GM12878 (cell line): ENCODE results near the gene ATN1. TPM values are rescaled to one million over a fixed set of nuclear protein-coding genes. Genes with fewer than 3 reads are reported as not detected.

Experiments
- ATAC-seq: fragments of 200-7000 bp; cut with Tn5 transposase; 3 replicates; pipeline ENCODE4 v1.9.1; 2020; ENCODE audit warnings: mild to moderate bottlenecking, moderate library complexity
- BruUV-seq: library from RNA; stranded (reverse); fragments of 400-500 nt; replicated peaks from 2 replicates; lab custom pipeline; 2021; lab: Mats Ljungman, UMichigan
- CTCF ChIA-PET: fragments of 300-600 bp; sonication (Branson Sonifier 250); formaldehyde crosslinking; extraction: SDS; loops from one replicate; lab custom pipeline; 2021; ENCODE audit warnings: inconsistent platforms; lab: Yijun Ruan, JAX
- POLR2A ChIA-PET: fragments of 350-600 bp; formaldehyde crosslinking; extraction: SDS; loops from one replicate; lab custom pipeline; 2021; ENCODE audit warnings: inconsistent platforms; lab: Charles Lee
- RAD21 ChIA-PET: fragments of 300-600 bp; sonication (Branson Sonifier 250); formaldehyde crosslinking; loops from one replicate; lab custom pipeline; 2023; ENCODE audit warnings: antibody characterized with exemption; ENCODE audit not compliant: unreplicated experiment; lab: Charles Lee
- SMC1A ChIA-PET: fragments of 300-600 bp; sonication (Branson Sonifier 250); formaldehyde crosslinking; loops from one replicate; lab custom pipeline; 2023; ENCODE audit not compliant: unreplicated experiment, uncharacterized antibody; lab: Charles Lee
- DNase-seq: peaks from one replicate; pipeline ENCODE4 v3.0.0-alpha.2; 2011; ENCODE audit warnings: low read depth, low spot score
- FAIRE-seq: peaks from 3 replicates; lab custom pipeline; 2011; peaks lifted over from hg19 to GRCh38; lab: Jason Lieb, UNC
- H2AFZ ChIP-seq: 2 replicates; pipeline ENCODE4 v1.6.0; 2011; ENCODE audit warnings: low read depth, low read length, control low read depth; ENCODE audit not compliant: control insufficient read depth
- H3K27ac ChIP-seq: 2 replicates; pipeline ENCODE4 v1.5.1; 2011; ENCODE audit warnings: control low read depth; ENCODE audit not compliant: control insufficient read depth, insufficient read depth
- H3K27me3 ChIP-seq, 2 experiments: replicated peaks in 1 of 2; 2 replicates each; pipeline versions ENCODE4 v1.6.0 to v1.6.1; 2011; ENCODE audit warnings: low read length in 1 of 2; ENCODE audit not compliant: control insufficient read depth in 2 of 2, insufficient read depth in 2 of 2
- H3K36me3 ChIP-seq, 2 experiments: 2 replicates each; pipeline ENCODE4 v1.5.1; 2011; ENCODE audit warnings: low read length in 1 of 2; ENCODE audit not compliant: control insufficient read depth in 2 of 2, insufficient read depth in 2 of 2
- H3K4me1 ChIP-seq: 2 replicates; pipeline ENCODE4 v1.6.1; 2011; ENCODE audit warnings: mild to moderate bottlenecking, low read length, moderate library complexity, mixed read lengths; ENCODE audit not compliant: control insufficient read depth, insufficient read depth
- H3K4me2 ChIP-seq: 2 replicates; pipeline ENCODE4 v1.6.0; 2011; ENCODE audit warnings: control low read depth; ENCODE audit not compliant: control insufficient read depth, insufficient read depth
- H3K4me3 ChIP-seq: fragments of 200-600 bp; sonication (generic); 2 replicates; pipeline ENCODE4 v1.5.1; 2016
- H3K79me2 ChIP-seq: 2 replicates; pipeline ENCODE4 v1.6.0; 2011; ENCODE audit warnings: low read length; ENCODE audit not compliant: control insufficient read depth, insufficient read depth
- H3K9ac ChIP-seq: 2 replicates; pipeline ENCODE4 v1.8.0; 2011; ENCODE audit warnings: low read length, control low read depth, mixed read lengths; ENCODE audit not compliant: control insufficient read depth, insufficient read depth
- H3K9me3 ChIP-seq: replicated peaks from 3 replicates; pipeline ENCODE4 v1.5.1; 2011; ENCODE audit warnings: mild to moderate bottlenecking, low read length; ENCODE audit not compliant: control insufficient read depth, insufficient read depth
- H4K20me1 ChIP-seq: 2 replicates; pipeline ENCODE4 v1.6.0; 2011; ENCODE audit not compliant: control insufficient read depth, insufficient read depth
- BACH1 ChIP-seq: fragments of 450-650 bp; IDR thresholded peaks from 2 replicates; pipeline ENCODE4 v1.6.1; 2017; ENCODE audit warnings: mild to moderate bottlenecking, borderline replicate concordance
- CBFB ChIP-seq: IDR thresholded peaks from 2 replicates; pipeline ENCODE4 v1.6.1; 2016; ENCODE audit warnings: antibody characterized with exemption, low read depth
- CHD2 ChIP-seq: IDR thresholded peaks from 2 replicates; pipeline ENCODE4 v1.6.1; 2011; ENCODE audit warnings: low read depth, low read length, improper control_type of control experiment, borderline replicate concordance
- EGR1 ChIP-seq, 2 experiments: IDR thresholded peaks; 1 replicate in 1 of 2; 2 replicates in 1 of 2; pipeline ENCODE4 v1.6.1; 2011 to 2012; ENCODE audit warnings: low read depth in 2 of 2, low read length in 2 of 2, borderline replicate concordance in 1 of 2, mild to moderate bottlenecking in 1 of 2, moderate library complexity in 1 of 2
- ETV6 ChIP-seq, 2 experiments: fragments of 450-650 bp in 1 of 2; IDR thresholded peaks in 1 of 2; conservative IDR thresholded peaks in 1 of 2; 2 replicates each; pipeline ENCODE4 v1.6.1; 2014; ENCODE audit warnings: antibody characterized with exemption in 1 of 2, borderline replicate concordance in 1 of 2, low read depth in 1 of 2, mild to moderate bottlenecking in 1 of 2, moderate library complexity in 1 of 2
- NR2C2 ChIP-seq: IDR thresholded peaks from 2 replicates; pipeline ENCODE4 v1.6.1; 2011; ENCODE audit warnings: borderline replicate concordance, low read depth; ENCODE audit not compliant: control insufficient read depth, insufficient read length
- RFX5 ChIP-seq: IDR thresholded peaks from 2 replicates; pipeline ENCODE4 v1.6.1; 2011; ENCODE audit warnings: low read depth, low read length, improper control_type of control experiment
- SMAD1 ChIP-seq: fragments of 450-650 bp; IDR thresholded peaks from 2 replicates; pipeline ENCODE4 v1.6.1; 2018; ENCODE audit warnings: mild to moderate bottlenecking, low read depth; ENCODE audit not compliant: partially characterized antibody
- TCF3 ChIP-seq: IDR thresholded peaks from 2 replicates; pipeline ENCODE4 v1.6.1; 2012; ENCODE audit warnings: low read depth, mild to moderate bottlenecking, low read length, borderline replicate concordance; ENCODE audit not compliant: insufficient read depth
- ZBED1 ChIP-seq: IDR thresholded peaks from 2 replicates; pipeline ENCODE4 v1.6.1; 2016; ENCODE audit warnings: borderline replicate concordance
- ZZZ3 ChIP-seq: IDR thresholded peaks from 2 replicates; pipeline ENCODE4 v1.6.1; 2011; ENCODE audit warnings: low read depth; ENCODE audit not compliant: control insufficient read depth, insufficient read length
- WGBS: methylation state at CpG from one replicate; pipeline ENCODE4 v1.1.6; 2016; ENCODE audit warnings: low lambda C conversion rate; ENCODE audit not compliant: insufficient replicate concordance, insufficient coverage; ENCODE audit errors: missing lambda C conversion rate; 5-methylcytosine and 5-hydroxymethylcytosine counted together
- in situ Hi-C: fragments of 300-500 bp; cut with MboI; formaldehyde crosslinking; loops from 9 replicates; pipeline ENCODE4 v1.14.3; 2018; ENCODE audit warnings: mixed read lengths
- intact Hi-C: fragments of 100-400 bp; cut with micrococcal nuclease; formaldehyde crosslinking; loops from one replicate; pipeline ENCODE4 v1.14.2; 2022; ENCODE audit not compliant: unreplicated experiment
- polyA plus RNA-seq, 11 experiments: library from polyadenylated mRNA; depleted of rRNA in 4 of 11; unstranded in 6 of 11; stranded (reverse) in 5 of 11; fragments of >200 nt; fragmentation: Nextera tagmentation in 4 of 11; fragmentation: Illumina TruSeq in 1 of 11; extraction: Ambion mirVana in 4 of 11; extraction: Trizol in 1 of 11; gene quantifications; 1 replicate in 1 of 11; 2 replicates in 10 of 11; pipeline versions ENCODE4 v1.2.1 to v1.2.3, GENCODE V29; 2011 to 2016; ENCODE audit warnings: inconsistent platforms in 2 of 11, missing spikeins in 2 of 11, low read depth in 1 of 11
- total RNA-seq, 4 experiments: library from RNA; depleted of rRNA in 3 of 4; stranded (reverse); fragments of >200 nt in 3 of 4; fragmentation: Illumina TruSeq in 1 of 4; extraction: Trizol in 1 of 4; gene quantifications; 2 replicates each; pipeline versions ENCODE4 v1.2.1 to v1.2.3, GENCODE V29; 2013 to 2021
- TF ChIP-seq, protein P1 (sequence below): fragments of 450-650 bp; conservative IDR thresholded peaks from 2 replicates; pipeline ENCODE4 v1.6.1; 2017; ENCODE audit warnings: mild to moderate bottlenecking, moderate library complexity
- TF ChIP-seq, protein P2 (sequence below), 3 experiments: IDR thresholded peaks in 2 of 3; conservative IDR thresholded peaks in 1 of 3; 2 replicates each; pipeline ENCODE4 v1.5.1; 2011; ENCODE audit warnings: low read depth in 3 of 3, low read length in 3 of 3, mild to moderate bottlenecking in 3 of 3, control low read depth in 2 of 3, moderate library complexity in 2 of 3, inconsistent platforms in 1 of 3, mixed read lengths in 1 of 3; ENCODE audit not compliant: control insufficient read depth in 2 of 3, insufficient read depth in 1 of 3; ENCODE audit errors: extremely low read depth in 1 of 3
- TF ChIP-seq, protein P3 (sequence below): fragments of 450-650 bp; IDR thresholded peaks from 2 replicates; pipeline ENCODE4 v1.6.1; 2017; ENCODE audit warnings: low read depth, mild to moderate bottlenecking, moderate library complexity

Gene ATN1
- total and polyA plus RNA-seq, 10 of the 15 experiments (the other 5 are each of a cell fraction or from before 2014, with no cell fraction given): 0.08 to 44.5 (median 5.0) TPM

DNA sequence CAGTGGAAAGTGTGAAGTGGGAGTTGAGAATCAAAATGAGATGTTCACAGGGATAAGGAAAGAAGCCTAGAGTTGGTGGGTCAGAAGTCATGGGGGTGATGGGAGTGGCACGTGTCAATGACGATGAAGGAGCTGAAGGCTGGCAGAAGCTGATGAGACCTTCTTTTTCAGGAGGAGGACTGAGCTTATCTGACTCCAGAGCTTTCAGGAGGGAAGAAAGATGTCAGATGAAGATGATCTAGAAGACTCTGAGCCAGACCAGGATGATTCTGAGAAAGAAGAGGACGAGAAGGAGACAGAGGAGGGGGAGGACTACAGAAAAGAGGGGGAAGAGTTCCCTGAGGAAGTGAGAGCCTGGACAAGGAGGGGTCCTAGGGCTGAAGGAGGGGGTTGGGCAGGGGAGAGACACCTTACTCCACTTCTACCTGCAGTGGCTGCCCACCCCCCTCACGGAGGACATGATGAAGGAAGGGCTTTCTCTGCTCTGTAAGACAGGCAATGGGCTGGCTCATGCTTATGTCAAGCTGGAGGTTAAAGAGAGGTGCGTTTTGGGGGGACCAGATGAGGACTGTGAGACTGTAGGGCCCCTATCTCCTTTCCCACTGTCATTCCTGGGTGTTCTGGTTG lies 22.2 kb upstream of the ATN1 start:
- 53% methylated on average over 5 of the region's 5 CpGs for WGBS
- intact Hi-C loops: no loop called here
- H3K9me3 ChIP-seq: no peaks in the 10 kb centered on the region
- no peaks in the 10 kb centered on the region for H3K36me3 ChIP-seq
- CTCF ChIA-PET: interaction anchor here (0.7 to 4.5 kb wide), 5 partner anchors 11 to 36 kb away, joined by 3 to 21 read pairs (median 10); partner anchors contain the start of gene SPSB2
- DNase-seq: no peak
- 0 out of 2 replicates have a peak, but pooled peaks cover 3% of the 10 kb centered on the region for H3K4me1 ChIP-seq
- POLR2A ChIA-PET: interaction anchor here (0.8 to 4.3 kb wide), 9 partner anchors 9 to 54 kb away, joined by 3 to 18 read pairs (median 4); partner anchors contain the start of genes C12orf57, CDCA3, ENO2 and RNU7-1
- ATAC-seq: no peak
- FAIRE-seq: no peak
- in situ Hi-C loops: no loop called here
- no peaks in the 10 kb centered on the region for H3K27me3 ChIP-seq
- no peak overlapping the region for H3K9ac ChIP-seq
- H3K79me2 ChIP-seq: no peaks in the 10 kb centered on the region
- H3K27ac ChIP-seq: no peak overlapping the region
- SMC1A ChIA-PET: interaction anchor here (0.7 to 1.5 kb wide), 4 partner anchors 8 to 208 kb away, joined by 3 read pairs; no protein-coding TSS in a partner anchor
- H3K4me3 ChIP-seq: peak overlapping the region; percentile 93
- peak overlapping the region; percentile 83; the same call in 1 of the 2 replicates for H3K4me2 ChIP-seq
- no peaks in the 10 kb centered on the region for H4K20me1 ChIP-seq
- no peak overlapping the region for H2AFZ ChIP-seq
- no TSS peak for BruUV-seq
- RAD21 ChIA-PET: interaction anchor here (1.8 kb wide), 1 partner anchor 33 kb away, joined by 7 read pairs; the partner anchor contains the start of gene SPSB2
- TF ChIP-seq NR2C2 (no peak), CBFB (no peak), CHD2 (no peak), TCF3 (no peak), ZZZ3 (no peak), ZBED1 (no peak), ETV6 (conservative IDR thresholded peaks at IDR 0.05 in 1 of 2, IDR thresholded peaks at IDR 0.05 in 1 of 2; ENCODE audit: borderline replicate concordance in 1 of 2, low read depth in 1 of 2) (no peak), BACH1 (no peak), RFX5 (no peak), EGR1 (IDR thresholded peaks at IDR 0.05; ENCODE audit: borderline replicate concordance in 1 of 2, low read depth in 2 of 2, low read length in 2 of 2) (no peak), SMAD1 (no peak)
- TF ChIP-seq, protein P1, sequence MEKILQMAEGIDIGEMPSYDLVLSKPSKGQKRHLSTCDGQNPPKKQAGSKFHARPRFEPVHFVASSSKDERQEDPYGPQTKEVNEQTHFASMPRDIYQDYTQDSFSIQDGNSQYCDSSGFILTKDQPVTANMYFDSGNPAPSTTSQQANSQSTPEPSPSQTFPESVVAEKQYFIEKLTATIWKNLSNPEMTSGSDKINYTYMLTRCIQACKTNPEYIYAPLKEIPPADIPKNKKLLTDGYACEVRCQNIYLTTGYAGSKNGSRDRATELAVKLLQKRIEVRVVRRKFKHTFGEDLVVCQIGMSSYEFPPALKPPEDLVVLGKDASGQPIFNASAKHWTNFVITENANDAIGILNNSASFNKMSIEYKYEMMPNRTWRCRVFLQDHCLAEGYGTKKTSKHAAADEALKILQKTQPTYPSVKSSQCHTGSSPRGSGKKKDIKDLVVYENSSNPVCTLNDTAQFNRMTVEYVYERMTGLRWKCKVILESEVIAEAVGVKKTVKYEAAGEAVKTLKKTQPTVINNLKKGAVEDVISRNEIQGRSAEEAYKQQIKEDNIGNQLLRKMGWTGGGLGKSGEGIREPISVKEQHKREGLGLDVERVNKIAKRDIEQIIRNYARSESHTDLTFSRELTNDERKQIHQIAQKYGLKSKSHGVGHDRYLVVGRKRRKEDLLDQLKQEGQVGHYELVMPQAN: no peak
- TF ChIP-seq, protein P2, sequence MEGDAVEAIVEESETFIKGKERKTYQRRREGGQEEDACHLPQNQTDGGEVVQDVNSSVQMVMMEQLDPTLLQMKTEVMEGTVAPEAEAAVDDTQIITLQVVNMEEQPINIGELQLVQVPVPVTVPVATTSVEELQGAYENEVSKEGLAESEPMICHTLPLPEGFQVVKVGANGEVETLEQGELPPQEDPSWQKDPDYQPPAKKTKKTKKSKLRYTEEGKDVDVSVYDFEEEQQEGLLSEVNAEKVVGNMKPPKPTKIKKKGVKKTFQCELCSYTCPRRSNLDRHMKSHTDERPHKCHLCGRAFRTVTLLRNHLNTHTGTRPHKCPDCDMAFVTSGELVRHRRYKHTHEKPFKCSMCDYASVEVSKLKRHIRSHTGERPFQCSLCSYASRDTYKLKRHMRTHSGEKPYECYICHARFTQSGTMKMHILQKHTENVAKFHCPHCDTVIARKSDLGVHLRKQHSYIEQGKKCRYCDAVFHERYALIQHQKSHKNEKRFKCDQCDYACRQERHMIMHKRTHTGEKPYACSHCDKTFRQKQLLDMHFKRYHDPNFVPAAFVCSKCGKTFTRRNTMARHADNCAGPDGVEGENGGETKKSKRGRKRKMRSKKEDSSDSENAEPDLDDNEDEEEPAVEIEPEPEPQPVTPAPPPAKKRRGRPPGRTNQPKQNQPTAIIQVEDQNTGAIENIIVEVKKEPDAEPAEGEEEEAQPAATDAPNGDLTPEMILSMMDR (IDR thresholded peaks at IDR 0.05 in 2 of 3, conservative IDR thresholded peaks at IDR 0.05 in 1 of 3; ENCODE audit: control insufficient read depth in 2 of 3, extremely low read depth in 1 of 3, insufficient read depth in 1 of 3, low read depth in 3 of 3, low read length in 3 of 3): no peak
- TF ChIP-seq, protein P3, sequence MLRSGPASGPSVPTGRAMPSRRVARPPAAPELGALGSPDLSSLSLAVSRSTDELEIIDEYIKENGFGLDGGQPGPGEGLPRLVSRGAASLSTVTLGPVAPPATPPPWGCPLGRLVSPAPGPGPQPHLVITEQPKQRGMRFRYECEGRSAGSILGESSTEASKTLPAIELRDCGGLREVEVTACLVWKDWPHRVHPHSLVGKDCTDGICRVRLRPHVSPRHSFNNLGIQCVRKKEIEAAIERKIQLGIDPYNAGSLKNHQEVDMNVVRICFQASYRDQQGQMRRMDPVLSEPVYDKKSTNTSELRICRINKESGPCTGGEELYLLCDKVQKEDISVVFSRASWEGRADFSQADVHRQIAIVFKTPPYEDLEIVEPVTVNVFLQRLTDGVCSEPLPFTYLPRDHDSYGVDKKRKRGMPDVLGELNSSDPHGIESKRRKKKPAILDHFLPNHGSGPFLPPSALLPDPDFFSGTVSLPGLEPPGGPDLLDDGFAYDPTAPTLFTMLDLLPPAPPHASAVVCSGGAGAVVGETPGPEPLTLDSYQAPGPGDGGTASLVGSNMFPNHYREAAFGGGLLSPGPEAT: no peak
